ENCODE data around the gene KRTAP22-2. TPM values are rescaled to one million over a fixed set of nuclear protein-coding genes. Genes with fewer than 3 reads are reported as not detected.

Gene KRTAP22-2
- total RNA-seq, 1 experiment from 2014 or later: not detected

GRCh38 chr21:30620080-30620479, 29.9 kb upstream of the KRTAP22-2 start:
- no peak overlapping the region for H2AFZ ChIP-seq (ENCODE audit: low read length)
- no peaks in the 10 kb centered on the region for H3K4me1 ChIP-seq (ENCODE audit: insufficient read depth, low read length)
- H3T11ph ChIP-seq (ENCODE audit: low read length): no peak overlapping the region
- H3K23me2 ChIP-seq (ENCODE audit: insufficient read length, low read depth, low read length, poor library complexity, severe bottlenecking): no peaks in the 10 kb centered on the region
- no peaks in the 10 kb centered on the region for H3K79me2 ChIP-seq (ENCODE audit: insufficient read depth, low read length)
- H3K9ac ChIP-seq (ENCODE audit: extremely low read depth, insufficient read length, low read length): no peak overlapping the region
- TF ChIP-seq, protein P1, sequence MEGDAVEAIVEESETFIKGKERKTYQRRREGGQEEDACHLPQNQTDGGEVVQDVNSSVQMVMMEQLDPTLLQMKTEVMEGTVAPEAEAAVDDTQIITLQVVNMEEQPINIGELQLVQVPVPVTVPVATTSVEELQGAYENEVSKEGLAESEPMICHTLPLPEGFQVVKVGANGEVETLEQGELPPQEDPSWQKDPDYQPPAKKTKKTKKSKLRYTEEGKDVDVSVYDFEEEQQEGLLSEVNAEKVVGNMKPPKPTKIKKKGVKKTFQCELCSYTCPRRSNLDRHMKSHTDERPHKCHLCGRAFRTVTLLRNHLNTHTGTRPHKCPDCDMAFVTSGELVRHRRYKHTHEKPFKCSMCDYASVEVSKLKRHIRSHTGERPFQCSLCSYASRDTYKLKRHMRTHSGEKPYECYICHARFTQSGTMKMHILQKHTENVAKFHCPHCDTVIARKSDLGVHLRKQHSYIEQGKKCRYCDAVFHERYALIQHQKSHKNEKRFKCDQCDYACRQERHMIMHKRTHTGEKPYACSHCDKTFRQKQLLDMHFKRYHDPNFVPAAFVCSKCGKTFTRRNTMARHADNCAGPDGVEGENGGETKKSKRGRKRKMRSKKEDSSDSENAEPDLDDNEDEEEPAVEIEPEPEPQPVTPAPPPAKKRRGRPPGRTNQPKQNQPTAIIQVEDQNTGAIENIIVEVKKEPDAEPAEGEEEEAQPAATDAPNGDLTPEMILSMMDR (conservative IDR thresholded peaks at IDR 0.05): no peak
- Mint-ChIP-seq H3K4me1 (no peaks in the 10 kb centered on the region), H3K4me3 (no peak overlapping the region), H3K36me3 (ENCODE audit: insufficient read depth in 1 of 3, low read depth in 3 of 3) (peaks cover 6 to 25% (median 9%) of the 10 kb centered on the region in 3 experiments), H3K9me3 (peaks cover 11 to 32% of the 10 kb centered on the region in 2 experiments), H3K27ac (no peak overlapping the region), H3K27me3 (ENCODE audit: low read depth) (peaks cover 1% of the 10 kb centered on the region)
- no peak overlapping the region for H2BK5ac ChIP-seq (ENCODE audit: insufficient read length, low read length)
- H3K9me3 ChIP-seq (ENCODE audit: control insufficient read depth, low read depth, low read length): no peaks in the 10 kb centered on the region
- H3K56ac ChIP-seq (ENCODE audit: insufficient read length, low read depth, low read length): no peak overlapping the region
- no peak overlapping the region for H2BK15ac ChIP-seq (ENCODE audit: low read depth, low read length)
- DNase-seq: no peak
- no peak overlapping the region for H2AK5ac ChIP-seq (ENCODE audit: insufficient read length, low read length)
- no peak overlapping the region for H3K4ac ChIP-seq (ENCODE audit: low read depth, low read length)
- no peak overlapping the region for H2BK12ac ChIP-seq (ENCODE audit: insufficient read length, low read depth, low read length)
- no peak overlapping the region for H3K23ac ChIP-seq (ENCODE audit: insufficient read length, low read depth, low read length)
- no peak overlapping the region for H2BK20ac ChIP-seq (ENCODE audit: low read depth, low read length, poor library complexity, severe bottlenecking)
- no peak overlapping the region for H4K91ac ChIP-seq (ENCODE audit: insufficient read length, low read depth, low read length)
- H4K20me1 ChIP-seq (ENCODE audit: control insufficient read depth, insufficient read depth, insufficient read length): no peaks in the 10 kb centered on the region
- H4K5ac ChIP-seq (ENCODE audit: insufficient read length, low read depth, low read length): no peak overlapping the region
- H2BK120ac ChIP-seq (ENCODE audit: low read depth, low read length, poor library complexity, severe bottlenecking): no peak overlapping the region
- no peaks in the 10 kb centered on the region for H3K79me1 ChIP-seq (ENCODE audit: insufficient read depth, low read depth, low read length, poor library complexity, severe bottlenecking)
- H4K8ac ChIP-seq (replicated peaks; ENCODE audit: insufficient read length, low read depth, low read length): no peak overlapping the region
- no peak overlapping the region for H3K27ac ChIP-seq (ENCODE audit: insufficient read length, low read depth, low read length)
- H3K14ac ChIP-seq (ENCODE audit: insufficient read depth, low read length): no peak overlapping the region
- H3K27me3 ChIP-seq (ENCODE audit: insufficient read depth, low read length): no peaks in the 10 kb centered on the region
- H3K4me2 ChIP-seq (ENCODE audit: insufficient read depth, insufficient read length, low read length): no peak overlapping the region
- no peak overlapping the region for H3K18ac ChIP-seq (ENCODE audit: insufficient read length, low read depth, low read length)

Measured in H9 (cell line).